ENCODE data around the gene LY6G6C. TPM values are rescaled to one million over a fixed set of nuclear protein-coding genes. Genes with fewer than 3 reads are reported as not detected.

Gene LY6G6C
- total RNA-seq, 1 donor from 2014 or later = not detected

DNA sequence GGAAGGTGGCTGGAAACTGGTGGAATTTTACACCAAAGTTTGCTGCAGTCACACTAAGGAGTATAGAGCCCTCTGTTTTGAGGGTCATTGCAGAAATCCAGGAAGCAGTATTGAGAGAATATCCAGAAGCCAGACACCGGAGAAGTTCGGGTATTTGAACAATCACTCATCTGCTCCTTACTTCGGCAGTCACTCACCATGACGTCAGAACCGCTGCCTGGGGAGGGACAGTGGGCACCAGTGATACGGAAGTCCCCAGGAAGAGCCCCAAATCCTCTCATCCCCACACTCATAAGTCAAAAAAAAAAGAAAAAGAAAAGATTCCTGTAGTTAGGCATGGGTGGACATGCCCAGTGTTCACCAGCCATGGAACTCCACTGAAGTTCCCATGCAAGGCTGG is 44.6 kb downstream of the LY6G6C start:
- Histone ChIP-seq H3K27ac (no peak overlapping the region), H3K9me3 (no peaks in the 10 kb centered on the region), H3K4me1 (peaks cover 16% of the 10 kb centered on the region), H3K36me3 (peaks cover 16% of the 10 kb centered on the region), H3K4me3 (no peak overlapping the region), H3K27me3 (no peaks in the 10 kb centered on the region)
- DNase-seq (no peak), ATAC-seq (no peak)
- TF ChIP-seq, protein P1, sequence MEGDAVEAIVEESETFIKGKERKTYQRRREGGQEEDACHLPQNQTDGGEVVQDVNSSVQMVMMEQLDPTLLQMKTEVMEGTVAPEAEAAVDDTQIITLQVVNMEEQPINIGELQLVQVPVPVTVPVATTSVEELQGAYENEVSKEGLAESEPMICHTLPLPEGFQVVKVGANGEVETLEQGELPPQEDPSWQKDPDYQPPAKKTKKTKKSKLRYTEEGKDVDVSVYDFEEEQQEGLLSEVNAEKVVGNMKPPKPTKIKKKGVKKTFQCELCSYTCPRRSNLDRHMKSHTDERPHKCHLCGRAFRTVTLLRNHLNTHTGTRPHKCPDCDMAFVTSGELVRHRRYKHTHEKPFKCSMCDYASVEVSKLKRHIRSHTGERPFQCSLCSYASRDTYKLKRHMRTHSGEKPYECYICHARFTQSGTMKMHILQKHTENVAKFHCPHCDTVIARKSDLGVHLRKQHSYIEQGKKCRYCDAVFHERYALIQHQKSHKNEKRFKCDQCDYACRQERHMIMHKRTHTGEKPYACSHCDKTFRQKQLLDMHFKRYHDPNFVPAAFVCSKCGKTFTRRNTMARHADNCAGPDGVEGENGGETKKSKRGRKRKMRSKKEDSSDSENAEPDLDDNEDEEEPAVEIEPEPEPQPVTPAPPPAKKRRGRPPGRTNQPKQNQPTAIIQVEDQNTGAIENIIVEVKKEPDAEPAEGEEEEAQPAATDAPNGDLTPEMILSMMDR (IDR thresholded peaks at IDR 0.05) = no peak
- intact Hi-C loops (cut with DNase I) = no loop called here

DNA sequence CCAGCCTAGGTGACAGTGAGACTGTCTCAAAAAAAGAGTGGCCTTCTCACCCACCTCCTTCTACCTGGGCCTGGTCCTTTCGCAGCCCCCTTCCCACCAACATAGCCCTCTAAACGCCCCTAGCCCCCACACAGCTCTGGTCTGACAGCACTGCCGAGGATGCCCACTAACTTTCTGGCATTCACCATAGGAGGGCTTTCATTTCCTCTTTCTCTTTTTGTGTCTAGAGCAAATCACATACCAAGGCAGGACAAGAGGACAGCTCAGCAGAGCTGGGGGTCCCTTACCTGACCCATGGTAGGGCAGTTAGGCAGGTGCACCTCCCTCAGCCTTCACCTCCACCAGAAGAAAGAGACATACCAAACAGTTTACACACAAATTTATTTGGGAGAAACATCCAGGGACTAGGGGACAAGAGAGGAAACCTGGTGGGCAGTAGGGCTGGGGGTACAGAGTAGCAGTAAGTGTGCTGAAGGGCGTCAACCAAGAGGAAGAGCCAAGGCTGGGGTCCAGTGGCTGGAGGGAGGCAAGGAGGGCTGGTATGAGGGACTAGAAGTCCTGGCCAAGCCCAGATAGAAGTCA is 45.1 kb downstream of the LY6G6C start:
- TF ChIP-seq, protein P1 (IDR thresholded peaks at IDR 0.05) = no peak
- ATAC-seq = no peak
- intact Hi-C loops (cut with DNase I) = no loop called here

DNA sequence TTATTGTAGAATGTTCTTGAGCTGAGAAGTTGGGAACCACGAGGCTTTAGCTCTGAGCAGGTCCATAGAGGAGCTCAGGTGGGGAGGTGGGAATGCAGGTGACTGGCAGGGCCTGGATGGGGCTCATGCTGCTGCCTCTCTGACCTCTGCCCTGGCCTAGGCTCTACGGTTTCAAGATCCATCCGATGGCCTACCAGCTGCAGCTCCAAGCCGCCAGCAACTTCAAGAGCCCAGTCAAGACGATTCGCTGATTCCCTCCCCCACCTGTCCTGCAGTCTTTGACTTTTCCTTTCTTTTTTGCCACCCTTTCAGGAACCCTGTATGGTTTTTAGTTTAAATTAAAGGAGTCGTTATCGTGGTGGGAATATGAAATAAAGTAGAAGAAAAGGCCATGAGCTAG is 51.9 kb downstream of the LY6G6C start, which contains the start of gene LY6G5B:
LY6G5B (plus strand) TSS at position 301 of the 400 bp plus-strand sequence. CDS start 975 bp downstream, outside the sequence.
- peaks cover 13% of the 10 kb centered on the region for H3K4me1 ChIP-seq
- no peaks in the 10 kb centered on the region for H3K27me3 ChIP-seq
- H3K27ac ChIP-seq = no peak within 1 kb of the TSS
- DNase-seq = no peak
- intact Hi-C loops (cut with DNase I) = no loop called here
- ATAC-seq = no peak
- no peaks in the 10 kb centered on the region for H3K9me3 ChIP-seq
- H3K36me3 ChIP-seq = peaks cover 67% of the 10 kb centered on the region
- no peak within 1 kb of the TSS for H3K4me3 ChIP-seq
- TF ChIP-seq, protein P1 (IDR thresholded peaks at IDR 0.05) = no peak

More for the DNA sequence above, 45.1 kb downstream of the LY6G6C start:
- H3K27me3 ChIP-seq = no peaks in the 10 kb centered on the region
- H3K4me3 ChIP-seq = no peak overlapping the region
- no peak for DNase-seq
- no peak overlapping the region for H3K27ac ChIP-seq
- H3K4me1 ChIP-seq = peaks cover 11% of the 10 kb centered on the region
- no peaks in the 10 kb centered on the region for H3K9me3 ChIP-seq
- peaks cover 21% of the 10 kb centered on the region for H3K36me3 ChIP-seq

Small RNA genes within 50 kb of the gene (microRNA-seq; reads per million reads assigned to microRNA genes)
- 0.50 reads per million for gene MIR4646 (ENCODE audit: borderline microRNAs expressed)

Other genes starting within 250 kb of the LY6G6C start
- gene MICB, start 223.6 kb downstream of the LY6G6C start, total RNA-seq = 8.2 TPM
- not detected for gene MCCD1, start 192.8 kb downstream of the LY6G6C start, total RNA-seq
- gene DDX39B, start 179.7 kb downstream of the LY6G6C start, total RNA-seq = 241 TPM
- 0.75 TPM for gene ATP6V1G2, start 175.1 kb downstream of the LY6G6C start, total RNA-seq
- 22.6 TPM for gene NFKBIL1, start 174.1 kb downstream of the LY6G6C start, total RNA-seq
- gene LTA, start 149.5 kb downstream of the LY6G6C start, total RNA-seq = 0.46 TPM
- 2.4 TPM for gene TNF, start 146.2 kb downstream of the LY6G6C start, total RNA-seq
- gene LTB, start 139.3 kb downstream of the LY6G6C start, total RNA-seq = 6.2 TPM
- gene LST1, start 135.5 kb downstream of the LY6G6C start, total RNA-seq = 68.1 TPM
- 1.8 TPM for gene NCR3, start 128.7 kb downstream of the LY6G6C start, total RNA-seq
- 55.3 TPM for gene AIF1, start 106.5 kb downstream of the LY6G6C start, total RNA-seq
- 138 TPM for gene PRRC2A, start 101.0 kb downstream of the LY6G6C start, total RNA-seq
- gene BAG6, start 69.1 kb downstream of the LY6G6C start, total RNA-seq = 238 TPM
- gene APOM, start 65.9 kb downstream of the LY6G6C start, total RNA-seq = 2.6 TPM
- 25.6 TPM for gene C6orf47, start 61.0 kb downstream of the LY6G6C start, total RNA-seq
- 13.9 TPM for gene GPANK1, start 56.7 kb downstream of the LY6G6C start, total RNA-seq
- 114 TPM for gene CSNK2B, start 55.7 kb downstream of the LY6G6C start, total RNA-seq
- 12.6 TPM for gene LY6G5B, start 51.8 kb downstream of the LY6G6C start, total RNA-seq
- 3.4 TPM for gene LY6G5C, start 40.7 kb downstream of the LY6G6C start, total RNA-seq
- gene ABHD16A, start 18.4 kb downstream of the LY6G6C start, total RNA-seq = 55.8 TPM
- not detected for gene LY6G6F, start 14.9 kb downstream of the LY6G6C start, total RNA-seq
- not detected for gene LY6G6D, start 6.4 kb downstream of the LY6G6C start, total RNA-seq
- 1.1 TPM for gene MPIG6B, start 1.6 kb upstream of the LY6G6C start, total RNA-seq
- 71.2 TPM for gene DDAH2, start 7.6 kb upstream of the LY6G6C start, total RNA-seq
- gene CLIC1, start 14.8 kb upstream of the LY6G6C start, total RNA-seq = 286 TPM
- 11.2 TPM for gene MSH5, start 18.3 kb upstream of the LY6G6C start, total RNA-seq
- gene SAPCD1, start 40.9 kb upstream of the LY6G6C start, total RNA-seq = 2.6 TPM
- 3.4 TPM for gene VWA7, start 55.6 kb upstream of the LY6G6C start, total RNA-seq
- gene VARS1, start 74.0 kb upstream of the LY6G6C start, total RNA-seq = 53.0 TPM
- gene LSM2, start 85.2 kb upstream of the LY6G6C start, total RNA-seq = 30.8 TPM
- gene HSPA1L, start 93.5 kb upstream of the LY6G6C start, total RNA-seq = 2.0 TPM
- 150 TPM for gene HSPA1A, start 93.8 kb upstream of the LY6G6C start, total RNA-seq
- gene HSPA1B, start 106.0 kb upstream of the LY6G6C start, total RNA-seq = 112 TPM
- 81.0 TPM for gene NEU1, start 141.1 kb upstream of the LY6G6C start, total RNA-seq
- 23.1 TPM for gene SLC44A4, start 157.3 kb upstream of the LY6G6C start, total RNA-seq
- 36.0 TPM for gene EHMT2, start 176.0 kb upstream of the LY6G6C start, total RNA-seq
- 3.5 TPM for gene ZBTB12, start 180.3 kb upstream of the LY6G6C start, total RNA-seq
- gene C2, start 206.0 kb upstream of the LY6G6C start, total RNA-seq = 282 TPM
- gene CFB, start 224.3 kb upstream of the LY6G6C start, total RNA-seq = 74.9 TPM
- 43.9 TPM for gene NELFE, start 237.2 kb upstream of the LY6G6C start, total RNA-seq
- gene SKIC2, start 237.4 kb upstream of the LY6G6C start, total RNA-seq = 58.8 TPM